Activated effector memory CD4-positive, alpha-beta T cell treated with anti-CD3 and anti-CD28 coated beads, Interleukin-2, amount 50 U/mL, for 16 hours (primary cell): ENCODE measurements around the gene FSCN2.

Experiments used
- DNase-seq: peaks from one replicate; pipeline ENCODE4 v3.0.0-alpha.2; 2020

Gene FSCN2

DNA sequence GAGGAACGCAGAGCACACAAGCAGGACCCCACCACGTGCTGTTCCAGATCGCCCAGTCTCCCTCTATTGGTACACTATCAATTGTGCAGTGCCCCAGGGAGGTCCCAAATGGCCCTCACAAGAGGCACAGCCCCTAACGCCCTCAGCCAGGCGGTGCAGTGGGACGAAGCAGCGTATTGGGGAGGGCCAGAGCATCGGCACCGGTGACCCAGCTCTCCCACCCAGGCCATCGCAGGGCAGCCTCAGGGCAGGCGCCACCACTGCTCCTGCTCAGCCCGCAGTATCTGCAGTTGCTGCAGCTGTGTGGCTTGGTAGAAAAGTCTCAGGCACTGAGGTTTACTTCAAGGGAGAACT, 29.9 kb downstream of the FSCN2 start:
- no peak for DNase-seq

- no peak for DNase-seq
Observed at GRCh38 chr17:81558941-81559806, 31.0 kb downstream of the FSCN2 start.

DNA sequence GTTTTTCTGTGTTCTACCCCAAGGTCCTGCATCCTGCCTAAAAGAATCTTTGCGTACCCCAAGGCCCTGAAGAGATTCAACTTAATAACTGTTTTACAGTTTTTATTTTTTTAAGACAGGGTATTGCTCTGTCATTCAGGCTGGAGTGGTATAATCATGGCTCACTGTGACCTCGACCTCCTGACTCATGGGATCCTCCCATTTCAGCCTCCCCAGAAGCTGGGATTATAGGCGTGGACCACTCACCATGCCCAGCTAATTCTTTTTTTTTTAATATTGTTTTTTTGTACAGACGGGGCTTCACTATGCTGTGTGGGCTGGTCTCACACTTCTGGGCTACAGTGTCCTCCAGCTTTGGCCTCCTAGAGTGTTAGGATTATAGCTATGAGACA, 33.3 kb downstream of the FSCN2 start:
- no peak for DNase-seq

- DNase-seq: no peak
Observed at GRCh38 chr17:81563861-81564586, 35.8 kb downstream of the FSCN2 start.

DNA sequence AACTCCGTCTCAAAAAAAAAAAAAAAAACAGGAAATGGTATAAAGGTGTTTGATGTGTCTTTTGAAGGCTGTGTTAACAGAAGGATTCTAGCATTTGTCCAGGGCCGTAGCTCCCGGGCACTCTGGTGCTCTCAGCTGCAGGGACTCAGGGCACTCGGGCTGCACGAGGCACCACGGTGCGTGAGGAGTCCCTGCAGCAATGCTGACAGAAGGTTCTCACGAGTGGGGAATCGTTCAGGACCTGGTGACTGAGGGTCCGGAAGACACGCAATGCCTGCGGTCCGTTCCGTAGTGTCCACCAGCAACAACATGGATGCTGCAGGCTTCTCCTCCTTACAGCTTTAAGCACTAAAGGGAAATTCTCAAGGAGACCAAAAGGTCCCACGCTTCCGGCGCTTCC, 36.6 kb downstream of the FSCN2 start:
- no peak for DNase-seq

DNA sequence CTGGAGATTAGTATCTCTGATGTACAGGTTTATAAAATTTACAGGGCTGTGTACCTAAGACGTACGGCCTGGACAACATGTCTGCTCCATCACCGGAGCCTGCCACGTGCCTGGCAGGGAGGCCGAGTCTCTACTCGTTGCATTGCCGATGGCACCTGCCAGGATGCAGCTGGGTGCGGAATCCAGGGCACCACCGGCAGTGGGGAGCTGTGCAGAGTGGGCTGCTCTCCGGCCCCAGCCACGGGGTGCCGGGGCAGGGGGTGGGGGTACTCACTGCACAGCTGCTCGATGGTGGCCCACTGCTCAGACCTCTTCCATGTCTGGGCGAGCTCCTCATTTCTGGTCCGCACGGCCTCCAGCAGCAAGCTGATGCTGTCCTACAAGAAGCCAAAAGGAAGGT, 37.1 kb downstream of the FSCN2 start:
- DNase-seq: no peak

DNA sequence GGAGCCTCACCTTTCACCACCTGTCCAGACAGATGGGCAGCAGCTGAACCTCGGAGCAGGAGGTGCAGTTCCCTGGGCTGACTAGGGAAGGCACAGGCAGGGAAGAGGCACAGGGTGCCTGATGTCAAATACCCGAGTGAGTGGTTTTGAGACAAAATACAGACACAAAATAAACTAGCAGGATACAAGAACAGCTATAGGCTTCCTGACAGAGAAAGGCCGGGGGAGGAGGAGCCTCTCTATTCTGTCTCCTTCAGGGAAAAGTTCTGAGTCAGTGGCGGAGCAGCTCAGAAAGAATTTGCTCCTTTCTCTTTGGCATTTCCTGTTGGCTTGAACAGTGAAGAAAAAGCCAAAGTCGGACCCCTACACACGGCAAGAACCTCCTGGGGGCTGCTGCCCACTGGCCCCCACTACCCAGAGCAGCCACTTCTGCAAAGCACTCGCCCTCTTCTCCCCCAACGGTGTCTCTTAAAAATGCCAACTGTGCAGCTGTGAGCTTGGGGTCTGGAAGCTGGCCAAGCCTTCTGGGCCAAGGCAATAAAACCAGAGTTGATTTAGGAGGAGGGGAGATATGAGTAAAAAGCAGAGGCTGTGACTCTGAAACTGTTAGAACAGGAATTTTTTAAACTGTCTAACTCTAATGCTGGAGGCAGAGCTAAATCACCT, 38.4 kb downstream of the FSCN2 start:
- DNase-seq: no peak

DNA sequence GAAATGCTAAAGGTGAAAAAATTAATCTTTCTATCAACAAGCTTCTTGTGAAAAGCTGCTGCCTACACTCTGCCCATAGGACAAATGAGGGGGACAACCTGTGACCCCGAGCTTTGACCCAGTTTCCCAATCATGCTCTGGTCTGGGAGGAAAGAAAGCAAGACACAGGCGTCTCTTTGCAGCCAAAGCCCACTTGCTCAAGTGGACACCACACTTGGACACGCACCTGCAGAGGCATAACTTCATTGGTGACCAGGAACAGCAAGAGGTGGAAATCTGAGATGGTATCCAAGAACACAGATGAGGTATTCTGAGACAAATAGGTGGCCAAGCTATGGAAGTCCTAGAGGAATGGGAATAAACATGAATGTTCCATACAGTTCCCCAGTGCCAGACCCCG, 39.0 kb downstream of the FSCN2 start:
- DNase-seq: no peak

DNA sequence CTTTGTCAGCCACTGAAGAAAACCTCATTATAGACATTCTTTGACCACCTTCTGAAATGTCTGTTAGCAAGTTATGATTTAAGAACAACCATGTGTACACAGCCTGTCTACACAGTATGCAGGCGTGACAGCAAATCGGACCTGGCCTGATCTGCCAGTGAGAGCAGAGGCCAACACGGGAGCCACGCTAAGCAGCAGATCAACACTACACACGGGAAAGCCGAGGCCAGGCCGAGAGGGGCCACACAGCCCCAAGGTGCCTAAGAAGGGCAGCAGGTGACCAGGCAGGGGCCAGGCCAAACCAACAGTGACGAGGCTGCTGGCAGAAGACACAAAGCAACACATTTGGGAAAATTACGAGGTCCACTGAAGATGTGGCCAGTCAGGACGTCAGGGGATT, 40.2 kb downstream of the FSCN2 start:
- no peak for DNase-seq

- DNase-seq: no peak
Observed at GRCh38 chr17:81569986-81570514, 41.9 kb downstream of the FSCN2 start.

GRCh38 chr17:81570964-81571363, 42.8 kb downstream of the FSCN2 start:
- DNase-seq: no peak

GRCh38 chr17:81572563-81573168, 44.5 kb downstream of the FSCN2 start:
- DNase-seq: no peak

DNA sequence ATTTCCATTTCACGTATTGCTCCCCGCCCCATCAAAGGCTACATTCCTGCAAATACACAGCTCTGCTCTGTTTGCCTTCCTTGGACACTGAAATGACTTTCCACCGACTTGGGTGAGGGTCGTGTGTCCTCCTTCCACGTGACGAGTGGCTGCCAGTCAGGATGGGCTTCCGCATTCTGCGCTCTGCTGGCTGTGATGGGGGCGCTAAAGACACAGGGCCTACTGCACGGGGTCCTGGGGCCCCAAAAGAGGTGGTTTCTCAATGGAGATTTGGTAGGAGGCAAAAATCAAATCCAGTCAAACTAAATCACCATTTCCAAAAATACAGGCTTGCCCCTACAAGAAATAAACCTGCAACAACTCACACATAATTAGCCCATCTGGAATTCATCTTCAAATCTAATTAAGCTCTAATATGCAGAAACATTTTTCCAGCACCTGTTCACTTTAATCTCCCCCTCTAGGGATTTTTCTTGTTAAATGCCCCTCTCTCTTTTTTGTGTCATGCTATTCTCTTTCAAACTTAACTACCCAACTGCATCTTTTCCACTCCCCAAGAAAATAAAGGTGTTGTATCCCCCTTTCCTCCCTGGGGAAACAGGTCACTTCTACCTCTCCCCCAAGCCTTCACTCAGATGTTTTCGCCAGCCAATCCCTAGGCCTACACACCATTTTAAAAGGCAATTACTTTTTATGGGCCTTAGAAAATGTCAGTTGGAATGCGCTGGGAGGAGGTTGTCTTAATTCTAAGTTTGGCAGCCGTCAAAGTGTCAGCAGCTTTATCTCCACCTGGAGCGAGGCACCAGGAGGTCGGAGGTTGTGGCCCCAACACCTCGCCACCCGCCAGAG, 45.8 kb downstream of the FSCN2 start:
- DNase-seq: no peak

GRCh38 chr17:81574643-81574956, 46.4 kb downstream of the FSCN2 start:
- DNase-seq: no peak

GRCh38 chr17:81575836-81576235, 47.7 kb downstream of the FSCN2 start:
- no peak for DNase-seq

DNA sequence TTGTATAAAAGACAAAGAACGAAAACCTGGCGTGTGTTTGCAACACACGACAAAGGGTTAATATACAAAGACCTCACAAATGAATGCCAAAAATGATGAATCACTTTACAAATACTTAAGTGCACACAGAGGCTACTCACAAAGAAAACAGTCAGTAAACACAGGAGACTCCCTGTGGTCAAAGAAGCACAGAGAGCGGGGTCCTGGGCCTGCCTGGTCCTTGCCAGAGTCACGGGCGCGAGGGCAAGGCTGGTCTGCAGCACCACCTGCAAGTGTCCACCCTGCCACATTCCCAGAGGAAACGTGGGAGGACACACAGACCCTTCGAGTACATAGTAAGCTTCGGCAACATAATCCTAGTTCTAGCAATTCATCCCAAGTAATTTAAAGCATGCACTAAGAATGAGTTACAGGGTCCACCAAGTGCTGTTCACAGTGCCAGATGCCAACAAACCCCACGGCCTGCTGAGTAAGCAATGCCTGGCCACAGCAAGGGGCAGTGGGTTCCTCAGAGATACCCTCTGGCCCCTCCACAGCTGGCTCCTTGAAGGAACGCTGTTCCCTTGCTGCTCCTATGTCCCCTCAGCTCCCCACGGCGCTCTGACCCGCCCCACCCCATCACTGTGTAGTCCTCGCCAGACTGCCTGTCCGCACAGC, 48.6 kb downstream of the FSCN2 start:
- DNase-seq: no peak

DNA sequence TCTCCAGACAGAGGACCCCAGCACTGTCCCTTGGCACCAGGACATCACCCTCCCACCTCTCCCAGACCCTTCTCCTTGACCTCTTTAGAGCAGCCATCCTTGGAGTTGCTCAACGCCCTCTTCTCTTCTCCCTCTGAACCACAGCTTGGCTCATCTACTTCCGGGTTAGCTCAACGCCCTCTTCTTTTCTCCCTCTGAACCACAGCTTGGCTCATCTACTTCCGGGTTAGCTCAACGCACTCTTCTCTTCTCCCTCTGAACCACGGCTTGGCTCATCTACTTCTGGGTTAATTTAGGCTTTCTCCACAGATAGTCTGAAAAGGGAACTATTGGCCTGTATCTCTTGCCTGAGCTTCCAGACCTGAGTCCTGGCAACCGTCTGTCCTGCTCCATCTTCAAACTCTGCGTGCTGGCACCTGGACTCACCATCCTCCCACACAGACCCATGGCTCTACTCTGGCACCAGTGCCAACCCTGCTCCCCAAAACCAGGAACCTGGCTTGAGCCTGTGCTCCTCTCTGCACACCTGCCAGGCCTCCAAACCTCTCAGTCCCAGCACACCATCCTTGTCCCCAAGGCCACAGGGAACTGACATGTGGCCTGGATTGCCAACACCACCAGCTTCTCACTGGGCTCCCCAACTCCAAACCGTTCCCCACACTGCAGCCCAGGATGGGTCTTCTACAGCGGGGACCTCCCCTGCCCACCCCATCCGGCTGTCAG, 49.3 kb downstream of the FSCN2 start:
- no peak for DNase-seq

- DNase-seq: no peak
Observed at GRCh38 chr17:81578038-81578441, 49.9 kb downstream of the FSCN2 start.

GRCh38 chr17:81578561-81579225, 50.5 kb downstream of the FSCN2 start:
- DNase-seq: no peak

DNA sequence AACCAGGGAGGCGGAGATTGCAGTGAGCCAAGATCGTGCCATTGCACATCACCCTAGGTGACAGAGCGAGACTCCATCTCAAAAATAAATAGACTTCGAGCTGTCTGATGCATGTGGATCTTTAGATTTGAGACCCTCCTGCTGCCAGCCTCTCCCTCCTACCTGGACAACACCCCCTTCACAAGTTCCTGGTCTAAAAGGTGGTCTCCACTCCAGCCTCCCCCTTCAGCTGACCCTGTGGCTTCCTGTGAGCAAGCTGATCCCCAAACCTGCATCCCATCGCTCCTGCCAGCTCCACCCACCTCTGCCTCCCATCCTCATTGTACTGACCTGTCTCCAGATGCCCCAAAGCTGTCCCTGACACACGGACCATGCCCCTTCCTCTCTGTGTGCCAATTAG, 51.1 kb downstream of the FSCN2 start:
- DNase-seq: no peak
